ENCODE data around the gene SP110.
"Not testable (repeated sequence)": the region's sequence is repeated elsewhere in the genome, so short reads cannot be mapped to it uniquely, and the experiment has no call there.

The SP110 gene

DNA sequence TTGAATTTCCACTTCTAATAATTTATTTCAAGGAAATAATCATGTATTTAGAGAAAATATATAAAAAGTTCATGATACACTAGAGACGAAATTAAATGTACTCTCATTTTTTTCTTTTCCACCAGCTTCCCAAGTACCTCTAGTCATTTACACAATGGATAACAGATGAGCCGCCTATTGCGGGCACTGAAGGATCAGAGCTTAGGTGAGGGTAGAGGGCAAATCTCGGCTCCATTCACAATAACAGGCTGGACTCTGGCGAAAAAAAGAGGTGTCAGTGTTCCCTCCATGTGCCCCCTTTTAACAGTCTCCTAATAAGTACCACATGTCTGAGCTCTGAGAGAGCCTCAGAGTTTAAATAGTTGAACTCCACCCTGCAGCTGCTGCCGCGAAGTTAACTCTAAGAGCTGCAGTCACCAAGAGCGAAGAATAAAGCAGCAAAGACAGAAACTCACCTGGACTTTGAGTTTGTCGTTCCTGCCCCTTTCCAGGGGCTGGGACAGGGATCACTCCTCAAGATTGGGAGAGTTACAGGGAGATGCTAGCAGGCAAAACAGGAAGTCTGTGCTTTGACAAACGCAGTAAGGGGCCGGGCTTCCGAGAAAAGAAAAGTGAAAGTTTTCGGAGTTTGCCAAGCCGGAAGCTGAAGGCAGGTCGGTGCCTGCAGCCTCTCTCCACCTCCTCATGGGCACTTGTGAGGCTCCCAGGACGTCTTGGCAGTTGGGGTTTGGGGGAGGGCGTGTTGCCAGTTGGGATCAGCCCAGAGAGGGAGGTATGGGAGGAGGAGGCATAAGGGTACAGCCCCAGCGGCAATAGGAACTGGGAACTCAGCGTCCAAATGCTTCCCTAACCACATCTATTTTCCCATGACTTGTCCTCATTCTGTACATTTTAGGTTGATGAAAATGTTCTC, at the start of gene SP110:
SP110 (minus strand) TSS at position 566 of the 913 bp plus-strand sequence. CDS start 3,057 bp downstream, outside the sequence.
- FAIRE-seq = no peak

DNA sequence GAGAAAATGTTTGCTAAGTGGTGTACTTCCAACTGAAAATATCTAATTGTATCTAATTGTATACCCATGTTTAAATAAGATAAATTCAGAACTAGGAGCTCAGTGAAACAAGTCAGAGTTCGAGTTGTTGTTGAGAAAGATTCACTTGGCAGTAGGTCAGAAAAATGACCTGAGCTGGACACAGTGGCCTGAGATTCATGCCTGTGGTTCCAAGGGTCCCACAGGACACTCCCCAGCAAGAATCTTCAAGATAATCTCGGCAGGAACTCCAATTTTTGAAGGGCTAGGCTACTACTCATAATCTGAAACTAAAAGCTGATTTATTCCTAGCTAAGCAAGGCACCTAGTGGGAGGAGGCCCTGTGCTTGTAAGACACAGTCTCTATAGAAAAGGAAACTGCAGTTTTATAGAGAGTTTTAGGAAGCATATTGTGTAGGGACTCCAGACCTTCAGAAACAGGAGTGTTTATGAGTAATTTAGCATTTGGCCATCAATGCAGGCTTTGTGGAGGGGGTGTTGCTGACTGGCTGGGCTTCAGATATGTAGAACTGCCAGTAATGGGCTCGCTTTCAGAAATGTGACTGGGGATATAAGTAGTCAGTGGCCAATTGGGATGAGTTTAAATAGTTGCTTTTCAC, 48.9 kb upstream of the SP110 start:
- no peak for FAIRE-seq

DNA sequence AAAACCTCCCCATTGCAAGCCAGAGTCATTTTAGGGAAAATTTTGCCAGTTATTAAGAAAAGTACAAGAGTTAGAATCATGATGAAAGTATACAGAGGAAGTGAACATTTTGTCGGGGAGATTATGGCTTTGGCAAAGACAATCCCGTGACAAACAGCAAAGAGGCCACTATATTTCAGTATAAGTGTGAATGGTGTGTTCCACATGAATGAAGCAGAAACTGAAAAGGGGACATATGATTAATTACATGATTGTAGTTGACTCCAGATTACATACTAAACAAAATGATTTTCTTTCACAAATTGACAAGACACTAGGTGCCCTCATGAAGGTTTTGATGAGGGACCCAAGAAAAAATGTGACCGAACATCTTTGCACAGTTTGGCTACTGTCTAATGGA, 47.8 kb upstream of the SP110 start:
- FAIRE-seq = no peak

DNA sequence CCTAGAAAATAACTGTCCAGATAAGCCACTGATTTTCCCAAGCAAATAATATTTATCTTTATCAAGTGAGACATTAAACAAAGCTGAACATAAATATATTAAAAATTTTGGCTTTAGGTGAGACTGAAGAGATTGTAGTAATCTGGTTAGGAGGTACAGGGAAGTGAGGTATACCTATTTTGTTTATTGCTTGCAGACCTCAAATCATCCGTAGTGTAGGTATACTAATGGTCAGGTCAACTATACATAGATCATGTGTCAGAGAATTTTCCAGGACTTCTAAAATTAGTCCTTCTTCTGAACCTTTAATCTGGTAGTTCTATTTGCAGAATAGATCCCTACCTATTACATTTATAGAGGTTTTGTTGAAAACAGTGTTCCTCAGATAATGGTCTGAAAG, 47.3 kb upstream of the SP110 start:
- FAIRE-seq = no peak

DNA sequence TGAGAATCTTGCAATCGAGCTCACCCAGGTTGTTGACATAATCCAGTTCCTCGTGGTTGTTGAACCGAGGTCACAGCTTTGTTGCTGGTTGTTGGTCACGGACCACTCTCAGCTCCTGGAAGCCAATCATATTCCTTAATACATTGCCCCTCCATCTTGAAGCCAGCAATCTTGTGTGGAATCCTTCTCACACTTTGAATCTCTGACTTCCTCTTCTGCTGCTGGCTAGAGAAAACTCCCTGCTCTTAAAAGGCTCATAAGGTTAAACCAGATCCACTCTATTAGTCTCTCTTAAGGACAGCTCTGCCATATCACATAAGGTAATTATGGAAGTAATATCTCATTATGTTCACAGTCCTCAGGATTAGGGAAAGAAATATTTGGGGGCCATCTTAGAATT, 46.9 kb upstream of the SP110 start:
- FAIRE-seq = no peak

DNA sequence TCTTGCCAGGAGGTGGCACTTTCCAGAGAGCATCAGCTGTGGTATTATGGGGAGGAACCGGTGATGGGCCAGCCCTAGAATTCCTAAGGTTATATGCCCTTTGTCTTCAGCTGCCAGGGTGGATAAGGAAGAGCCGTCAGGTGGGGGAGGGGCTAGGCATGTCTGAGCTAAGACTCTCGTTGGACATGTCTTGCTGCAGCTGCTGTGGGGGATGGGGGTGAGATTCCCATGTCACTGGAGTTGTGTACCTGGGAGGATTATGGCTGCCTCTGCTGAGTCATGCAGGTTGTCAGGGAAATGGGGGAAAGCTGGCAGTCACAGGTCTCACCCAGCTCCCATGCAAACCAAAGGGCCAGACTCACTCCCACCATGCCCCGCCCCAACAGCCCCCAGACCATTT, 45.2 kb upstream of the SP110 start:
- not testable (repeated sequence) for FAIRE-seq

DNA sequence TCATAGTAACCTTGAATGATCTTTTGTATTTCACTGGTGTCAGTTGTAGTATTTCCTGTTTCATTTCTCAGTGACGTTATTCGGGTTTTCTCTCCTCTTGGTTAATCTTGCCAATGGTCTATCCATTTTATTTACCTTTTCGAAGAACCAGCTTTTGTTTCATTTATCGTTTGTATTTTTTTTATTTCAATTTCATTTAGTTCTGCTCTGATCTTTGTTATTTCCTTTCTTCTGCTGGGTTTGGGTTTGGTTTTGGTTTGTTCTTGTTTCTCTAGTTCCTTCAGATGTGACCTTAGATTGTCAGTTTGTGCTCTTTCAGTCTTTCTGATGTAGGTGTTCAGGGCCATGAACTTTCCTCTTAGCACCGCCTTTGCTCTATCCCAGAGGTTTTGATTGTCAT, 42.5 kb upstream of the SP110 start:
- no peak for FAIRE-seq

DNA sequence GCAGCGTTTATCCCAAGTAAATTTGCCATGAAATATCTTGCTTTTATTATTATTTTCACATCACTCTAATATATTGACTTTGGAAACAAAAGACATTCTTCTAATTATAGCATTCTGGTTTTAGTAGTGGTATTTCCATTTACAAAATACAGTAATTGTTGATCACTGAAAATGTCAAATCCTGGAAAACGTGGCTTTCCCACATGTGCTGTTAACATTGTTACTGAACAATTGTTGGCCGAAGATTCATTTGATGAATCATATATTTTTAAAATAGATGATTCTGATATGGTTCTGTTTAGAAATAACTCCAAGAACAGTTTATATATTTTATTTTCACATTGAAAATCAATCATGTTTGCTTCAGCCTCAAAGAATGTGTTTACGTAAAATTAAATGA, 38.7 kb upstream of the SP110 start:
- no peak for FAIRE-seq

DNA sequence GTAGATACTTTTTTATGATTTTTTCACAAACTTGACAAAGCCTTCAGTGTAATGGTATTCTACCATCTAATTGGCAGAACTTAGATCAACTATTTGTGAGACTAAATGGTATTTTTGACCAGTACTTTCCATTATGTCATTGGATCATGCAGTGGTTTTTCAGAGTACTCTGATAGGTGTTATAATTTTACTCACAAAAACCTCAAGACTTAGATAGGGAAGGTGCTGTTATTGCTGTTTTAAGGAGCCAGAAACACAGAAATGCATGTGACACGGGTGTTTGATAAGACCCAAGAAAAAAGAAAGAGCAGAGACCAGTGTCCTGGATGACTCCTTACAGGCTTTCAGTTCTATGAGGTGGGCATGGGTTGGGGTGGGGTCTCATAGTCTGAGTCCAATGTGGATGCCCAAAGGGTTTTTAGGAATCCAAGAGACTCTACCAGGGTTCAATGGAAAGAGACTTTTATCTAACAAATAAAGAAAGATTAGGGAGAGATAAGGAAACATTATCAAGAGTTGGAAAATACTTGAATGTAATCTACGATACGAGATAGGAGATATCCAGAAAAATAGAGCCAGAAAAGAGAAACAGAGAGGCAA, 37.0 kb upstream of the SP110 start:
- no peak for FAIRE-seq

DNA sequence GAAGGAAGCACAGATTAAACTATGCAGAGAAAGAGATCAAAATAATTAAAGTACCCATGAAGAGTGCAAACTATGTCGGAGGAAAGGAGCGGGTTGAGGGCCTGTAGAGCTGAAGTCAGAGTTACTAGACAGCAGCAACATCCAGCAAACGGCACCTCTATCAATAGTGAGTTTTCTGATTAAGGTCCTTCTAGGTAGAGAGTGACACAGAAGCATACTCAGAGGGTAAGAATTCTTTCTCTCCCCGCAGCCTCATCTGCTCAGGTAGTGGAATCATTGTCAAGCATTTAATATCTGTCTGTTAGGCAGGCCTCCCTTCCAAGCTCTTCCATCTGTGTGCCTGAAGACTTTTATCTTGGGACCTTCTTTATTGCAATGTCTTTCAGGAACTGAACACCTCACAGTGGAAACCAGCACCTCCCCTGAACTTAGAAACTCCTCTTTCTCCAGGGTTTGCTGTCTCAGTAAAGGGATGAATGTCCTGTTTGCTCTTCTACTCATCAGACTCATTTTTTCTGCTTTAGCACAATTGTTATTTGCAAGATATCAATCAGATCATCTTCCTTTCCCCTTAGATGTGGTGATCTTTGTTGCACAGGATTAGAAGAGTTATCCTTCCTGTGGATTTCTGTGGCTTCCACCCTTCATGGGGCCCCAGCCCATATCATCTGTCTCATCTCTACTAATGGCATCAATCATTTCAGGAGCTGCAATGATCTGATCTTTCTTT, 34.5 kb upstream of the SP110 start:
- FAIRE-seq = no peak

DNA sequence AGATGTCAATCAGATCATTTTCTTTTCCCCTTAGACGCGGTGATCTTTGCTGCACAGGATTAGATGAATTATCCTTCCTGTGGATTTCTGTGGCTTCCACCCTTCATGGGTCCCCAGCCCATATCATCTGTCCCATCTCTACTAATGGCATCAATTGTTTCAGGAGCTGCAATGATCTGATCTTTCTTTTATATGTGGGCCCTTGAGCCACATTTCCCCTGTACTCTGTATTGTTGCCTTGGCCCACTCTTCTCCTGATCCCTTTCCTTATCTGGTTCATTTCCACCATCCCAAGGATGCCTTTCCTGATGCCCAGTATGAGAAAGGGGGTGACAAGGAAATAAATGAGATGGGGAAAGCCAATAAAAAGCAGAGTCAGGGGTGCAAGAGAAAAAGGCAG, 30.4 kb upstream of the SP110 start:
- no peak for FAIRE-seq

DNA sequence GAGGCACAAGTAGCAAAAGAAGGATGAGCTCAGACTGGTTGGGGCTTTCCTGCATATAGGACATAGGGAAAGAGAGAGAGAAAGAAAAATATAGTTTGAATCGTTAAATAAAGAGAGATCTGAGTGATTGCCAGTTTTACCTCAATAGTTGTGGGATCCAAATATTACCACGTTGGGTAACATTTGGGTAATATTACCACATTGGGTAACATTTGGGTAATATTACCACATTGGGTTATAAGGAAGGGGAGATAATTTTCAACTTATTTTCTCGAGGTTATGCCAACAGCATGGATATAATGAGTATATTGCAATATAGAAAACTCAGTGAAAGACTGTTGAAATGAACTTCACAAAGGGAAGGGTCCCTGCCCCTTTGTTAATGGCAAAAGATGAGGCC, 26.4 kb upstream of the SP110 start:
- no peak for FAIRE-seq

DNA sequence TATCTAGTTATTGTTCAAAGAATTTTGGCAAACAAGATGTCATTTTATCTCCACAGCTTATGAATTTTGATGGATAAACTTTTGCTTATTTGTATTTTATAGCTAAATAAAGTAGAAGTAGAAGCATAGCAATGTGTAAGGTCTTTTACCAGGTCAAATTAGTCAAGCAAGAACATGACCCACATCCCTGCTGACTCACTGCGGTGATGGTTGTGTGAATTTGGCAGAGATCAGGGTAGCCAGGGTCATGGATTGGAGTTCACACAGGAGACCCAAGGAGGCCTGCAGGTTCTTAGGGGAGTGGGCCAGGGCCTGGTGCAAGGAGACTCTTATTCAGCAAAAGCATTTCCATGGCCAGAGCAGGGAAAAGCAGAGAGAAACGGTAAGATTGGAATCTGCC, 24.4 kb upstream of the SP110 start:
- no peak for FAIRE-seq

DNA sequence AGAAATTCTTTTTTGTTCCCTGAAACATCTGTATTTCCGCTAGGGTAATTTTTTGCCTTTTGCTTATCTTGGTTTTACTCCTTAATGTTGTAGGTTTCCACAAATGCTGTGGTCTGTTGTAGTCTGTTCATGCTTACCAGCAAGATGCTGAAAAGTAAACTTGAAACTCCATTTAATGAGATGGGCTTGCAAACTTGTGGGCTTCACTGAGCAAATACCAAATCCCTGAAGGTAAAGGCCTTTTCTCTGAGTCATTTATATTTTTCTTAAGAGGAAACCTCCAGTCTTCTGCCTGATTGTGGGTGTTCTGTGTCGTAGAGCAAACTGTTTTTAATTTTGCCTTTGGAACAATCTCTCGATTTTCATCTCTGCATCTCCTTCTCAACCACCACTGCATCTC, 15.1 kb upstream of the SP110 start:
- no peak for FAIRE-seq

DNA sequence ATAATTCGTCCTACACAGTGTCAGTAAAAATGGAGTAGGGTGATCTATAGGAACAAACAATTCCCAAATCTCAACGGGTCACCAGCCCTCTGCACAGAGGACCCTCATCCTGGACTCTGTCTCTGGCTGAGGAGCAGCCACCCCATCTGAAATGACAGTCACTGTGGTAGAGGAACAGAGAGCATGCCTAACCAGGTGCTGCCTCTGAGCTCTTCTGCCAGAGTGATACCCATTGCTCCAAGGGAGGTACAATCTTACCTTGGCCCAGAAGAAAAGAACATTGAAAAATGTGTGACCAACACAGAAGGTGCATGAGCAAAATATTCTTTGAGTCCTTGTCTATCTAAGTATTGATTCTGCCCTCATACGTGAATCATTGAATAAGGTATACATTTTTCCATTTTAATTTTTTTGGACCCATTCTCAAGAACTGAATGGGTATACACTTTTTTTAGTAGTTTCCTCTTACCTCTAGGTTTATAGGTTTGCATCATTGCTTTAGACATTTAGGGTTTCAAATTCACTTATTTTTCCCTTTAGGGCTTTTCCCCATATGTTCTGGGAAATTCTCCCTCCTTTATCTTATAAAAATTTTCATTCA, 14.4 kb upstream of the SP110 start:
- FAIRE-seq = no peak

DNA sequence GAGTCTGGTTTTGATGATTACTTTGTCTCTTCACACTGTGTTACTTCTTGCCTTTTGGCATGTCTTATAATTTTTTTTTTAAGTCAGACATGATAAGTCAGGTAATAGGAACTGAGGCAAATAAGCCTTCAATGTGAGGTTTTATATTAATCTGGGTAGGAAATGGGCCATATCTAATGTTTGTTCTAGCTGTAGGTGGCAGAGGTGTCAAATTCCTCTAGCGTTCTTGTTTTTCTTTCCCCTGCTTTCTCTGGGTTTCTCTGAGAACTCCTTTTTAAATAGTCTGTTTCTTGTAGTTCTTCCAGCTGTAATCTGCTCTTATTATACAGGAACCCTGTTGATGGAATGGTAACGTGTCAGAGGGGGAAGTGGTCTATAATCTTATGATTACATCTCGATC, 11.5 kb upstream of the SP110 start:
- no peak for FAIRE-seq

DNA sequence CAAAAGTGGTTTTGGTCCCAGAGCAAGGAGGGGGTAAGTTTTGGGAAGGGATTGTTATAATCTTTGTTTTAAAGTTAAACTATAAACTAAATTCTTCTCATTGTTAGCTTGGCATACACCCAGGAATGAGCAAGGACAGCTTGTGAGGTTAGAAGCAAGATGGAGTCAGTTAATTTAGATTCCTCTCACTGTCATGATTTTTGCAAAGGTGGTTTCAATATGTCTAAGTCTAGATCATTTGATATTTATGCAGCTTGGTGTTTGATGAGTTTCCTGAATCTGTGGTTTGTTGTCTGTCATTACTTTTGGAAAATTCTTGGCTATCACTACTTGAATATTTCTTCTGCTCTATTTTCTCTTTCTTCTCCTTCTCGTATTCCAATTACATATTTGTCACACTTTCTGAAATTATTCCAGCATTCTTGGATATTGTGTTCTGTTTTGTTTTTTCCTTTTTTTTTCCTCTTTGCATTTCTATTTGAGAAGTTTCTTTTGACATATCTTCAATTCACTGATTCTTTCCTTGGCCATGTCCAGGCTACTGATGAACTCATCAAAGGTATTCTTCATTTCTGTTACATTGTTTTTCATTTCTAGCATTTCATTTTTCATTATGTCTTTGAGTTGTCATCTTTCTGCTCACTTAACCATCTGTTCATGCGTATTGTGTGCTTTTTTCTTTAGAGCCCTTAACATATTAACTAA, 10.9 kb upstream of the SP110 start:
- no peak for FAIRE-seq

DNA sequence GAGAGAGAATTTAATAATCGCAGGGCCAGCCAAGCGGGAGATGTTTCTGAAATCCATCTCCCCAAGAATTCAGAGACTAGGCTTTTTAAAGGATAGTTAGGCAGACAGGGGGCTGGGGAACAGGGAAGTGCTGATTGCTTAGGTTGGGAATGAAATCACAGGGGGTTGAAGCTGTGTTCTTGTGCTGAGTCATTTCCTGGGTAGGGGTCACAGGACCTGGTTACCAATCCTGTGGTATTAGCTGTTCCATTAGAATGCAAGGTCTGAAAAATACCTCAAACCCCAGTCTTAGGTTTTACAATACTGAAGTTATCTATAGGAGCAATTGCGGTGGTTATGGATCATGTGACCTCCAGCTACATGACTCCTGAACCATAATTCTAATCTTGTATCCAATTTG, 10.3 kb upstream of the SP110 start:
- no peak for FAIRE-seq

DNA sequence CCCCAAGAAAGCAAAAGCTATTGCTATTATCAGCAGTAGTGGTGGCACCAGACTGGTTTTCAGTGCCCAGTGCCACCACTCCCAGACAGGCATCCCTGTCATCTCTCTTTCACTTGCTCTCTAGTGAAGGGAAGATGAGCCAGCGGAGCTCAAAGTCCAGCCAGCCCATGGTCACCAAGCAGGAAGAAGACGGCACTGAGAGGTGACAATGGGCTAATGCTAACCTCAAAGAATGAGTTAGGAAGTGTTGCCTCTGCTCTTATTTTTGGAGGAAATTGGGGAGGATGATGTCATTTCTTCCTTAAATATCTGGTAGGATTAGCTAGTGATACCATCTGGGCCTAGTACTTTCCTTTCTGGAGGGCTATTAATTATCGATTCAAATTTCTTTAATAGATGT, 7.4 kb upstream of the SP110 start:
- no peak for FAIRE-seq

DNA sequence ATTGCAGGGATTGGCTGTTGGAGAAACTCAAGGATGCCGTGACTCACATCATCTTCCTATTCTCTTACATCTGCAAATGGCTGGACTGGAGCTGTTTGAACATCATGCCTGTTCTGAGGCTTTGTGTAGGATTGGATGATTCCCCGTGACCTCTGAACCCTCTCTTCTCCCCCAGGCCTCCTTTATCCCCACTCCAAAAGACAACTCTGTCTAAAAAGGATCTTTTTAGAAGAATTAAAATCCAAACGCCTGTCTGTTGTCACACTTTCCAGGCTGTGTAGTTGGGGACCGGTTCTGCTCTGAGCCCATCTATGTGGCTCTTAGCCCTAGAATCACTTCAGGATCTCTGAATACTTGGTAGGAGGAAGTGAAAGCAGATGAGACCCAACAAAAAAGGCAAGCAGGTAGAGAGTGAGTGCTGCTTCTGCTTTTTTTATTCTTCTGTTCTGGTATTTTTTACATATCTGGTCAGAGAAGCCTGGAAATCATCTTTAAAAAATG, 6.3 kb upstream of the SP110 start:
- no peak for FAIRE-seq

DNA sequence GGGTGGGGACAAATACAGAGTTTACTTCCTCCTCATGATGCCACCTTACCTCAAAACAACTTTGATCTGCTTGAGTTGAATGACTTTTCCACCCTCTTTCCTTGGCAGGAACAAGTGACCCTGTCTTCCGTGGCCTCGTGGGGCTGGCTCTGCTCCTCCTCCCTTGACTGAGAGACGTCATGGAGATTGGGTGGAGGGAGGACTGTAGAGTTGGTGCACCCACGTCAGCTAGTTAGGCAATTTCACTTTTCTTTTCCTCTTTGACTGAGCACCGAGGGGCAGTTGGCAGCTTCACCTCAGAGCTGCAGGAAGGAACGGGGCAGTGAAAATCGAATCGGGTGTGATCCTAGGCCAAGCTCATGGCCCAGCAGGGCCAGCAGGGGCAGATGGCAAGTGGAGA, 5.7 kb upstream of the SP110 start, which contains the start of gene SP140:
SP140 (plus strand) TSS at position 251 of the 400 bp plus-strand sequence; CDS start at position 360, 109 bp downstream.
- FAIRE-seq = no peak

DNA sequence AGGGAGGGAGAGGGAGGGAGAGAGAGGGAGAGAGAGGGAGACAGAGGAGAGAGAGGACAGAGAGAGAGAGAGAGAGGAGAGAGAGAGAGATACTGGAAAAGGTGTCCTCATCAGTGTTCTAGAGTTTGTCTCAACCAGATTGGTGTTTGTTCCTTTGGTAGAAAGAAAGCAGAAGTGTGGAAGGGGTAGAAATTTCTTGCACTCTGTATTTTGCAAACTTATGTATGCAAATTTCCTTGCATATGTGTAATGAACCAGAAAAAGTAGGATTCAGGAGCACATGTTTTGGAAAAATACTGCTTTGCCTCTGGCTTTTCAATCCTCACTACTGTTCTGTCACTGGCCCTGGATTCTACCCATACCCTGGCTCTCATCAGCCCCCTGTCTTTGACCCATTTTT, 4.7 kb upstream of the SP110 start:
- FAIRE-seq = no peak

Measured in islet of Langerhans (tissue), 1 donor.